ENCODE data around the gene AR.
"Not testable (repeated sequence)": the region's sequence is repeated elsewhere in the genome, so short reads cannot be mapped to it uniquely, and the experiment has no call there.

Gene AR

GRCh38 chrX:67636532-67636931, 92.7 kb downstream of the AR start:
- no peak for DNase-seq (ENCODE audit: low read depth in 2 of 2, low spot score in 1 of 2)

GRCh38 chrX:67637293-67637692, 93.5 kb downstream of the AR start:
- not testable (repeated sequence) for DNase-seq (ENCODE audit: low read depth in 2 of 2, low spot score in 1 of 2)

GRCh38 chrX:67648361-67648760, 104.5 kb downstream of the AR start:
- no peak for DNase-seq (ENCODE audit: low read depth in 2 of 2, low spot score in 1 of 2)

GRCh38 chrX:67651437-67652142, 107.8 kb downstream of the AR start:
- no peak for DNase-seq (ENCODE audit: low read depth in 2 of 2, low spot score in 1 of 2)

GRCh38 chrX:67652543-67652942, 108.7 kb downstream of the AR start:
- no peak for DNase-seq (ENCODE audit: low read depth in 2 of 2, low spot score in 1 of 2)

- DNase-seq (ENCODE audit: low read depth in 2 of 2, low spot score in 1 of 2): no peak
Observed at GRCh38 chrX:67654301-67654700, 110.5 kb downstream of the AR start.

GRCh38 chrX:67665583-67665982, 121.8 kb downstream of the AR start:
- no peak for DNase-seq (ENCODE audit: low read depth in 2 of 2, low spot score in 1 of 2)

GRCh38 chrX:67670717-67671116, 126.9 kb downstream of the AR start:
- DNase-seq (ENCODE audit: low read depth in 2 of 2, low spot score in 1 of 2): not testable (repeated sequence)

- DNase-seq (ENCODE audit: low read depth in 2 of 2, low spot score in 1 of 2): no peak
Observed at GRCh38 chrX:67673741-67674274, 130.0 kb downstream of the AR start.

- no peak for DNase-seq (ENCODE audit: low read depth in 2 of 2, low spot score in 1 of 2)
Observed at GRCh38 chrX:67674741-67675140, 130.9 kb downstream of the AR start.

GRCh38 chrX:67684136-67684535, 140.3 kb downstream of the AR start:
- DNase-seq (ENCODE audit: low read depth in 2 of 2, low spot score in 1 of 2): no peak

GRCh38 chrX:67692246-67692645, 148.4 kb downstream of the AR start:
- DNase-seq (ENCODE audit: low read depth in 2 of 2, low spot score in 1 of 2): no peak

- DNase-seq (ENCODE audit: low read depth in 2 of 2, low spot score in 1 of 2): no peak
Observed at GRCh38 chrX:67693928-67694327, 150.1 kb downstream of the AR start.

GRCh38 chrX:67697452-67697851, 153.6 kb downstream of the AR start:
- no peak for DNase-seq (ENCODE audit: low read depth in 2 of 2, low spot score in 1 of 2)

GRCh38 chrX:67700602-67701001, 156.8 kb downstream of the AR start:
- DNase-seq (ENCODE audit: low read depth in 2 of 2, low spot score in 1 of 2): no peak

GRCh38 chrX:67714004-67714403, 170.2 kb downstream of the AR start:
- DNase-seq (ENCODE audit: low read depth in 2 of 2, low spot score in 1 of 2): no peak

GRCh38 chrX:67717571-67717970, 173.8 kb downstream of the AR start:
- DNase-seq (ENCODE audit: low read depth in 2 of 2, low spot score in 1 of 2): no peak

GRCh38 chrX:67718926-67719325, 175.1 kb downstream of the AR start:
- DNase-seq (ENCODE audit: low read depth in 2 of 2, low spot score in 1 of 2): no peak

- DNase-seq (ENCODE audit: low read depth in 2 of 2, low spot score in 1 of 2): no peak
Observed at GRCh38 chrX:67720344-67720743, 176.5 kb downstream of the AR start.

- no peak for DNase-seq (ENCODE audit: low read depth in 2 of 2, low spot score in 1 of 2)
Observed at GRCh38 chrX:67721321-67721720, 177.5 kb downstream of the AR start.

GRCh38 chrX:67723580-67724351, 179.9 kb downstream of the AR start:
- no peak for DNase-seq (ENCODE audit: low read depth in 2 of 2, low spot score in 1 of 2)

- no peak for DNase-seq (ENCODE audit: low read depth in 2 of 2, low spot score in 1 of 2)
Observed at GRCh38 chrX:67724359-67725110, 180.7 kb downstream of the AR start.

Measured in stimulated activated CD8-positive, alpha-beta memory T cell treated with anti-CD3 and anti-CD28 coated beads, Interleukin-4, amount 100 ng/mL, for 4 hours (primary cell).